ENCODE data around the gene CD300LD.

CD300LD gene

DNA sequence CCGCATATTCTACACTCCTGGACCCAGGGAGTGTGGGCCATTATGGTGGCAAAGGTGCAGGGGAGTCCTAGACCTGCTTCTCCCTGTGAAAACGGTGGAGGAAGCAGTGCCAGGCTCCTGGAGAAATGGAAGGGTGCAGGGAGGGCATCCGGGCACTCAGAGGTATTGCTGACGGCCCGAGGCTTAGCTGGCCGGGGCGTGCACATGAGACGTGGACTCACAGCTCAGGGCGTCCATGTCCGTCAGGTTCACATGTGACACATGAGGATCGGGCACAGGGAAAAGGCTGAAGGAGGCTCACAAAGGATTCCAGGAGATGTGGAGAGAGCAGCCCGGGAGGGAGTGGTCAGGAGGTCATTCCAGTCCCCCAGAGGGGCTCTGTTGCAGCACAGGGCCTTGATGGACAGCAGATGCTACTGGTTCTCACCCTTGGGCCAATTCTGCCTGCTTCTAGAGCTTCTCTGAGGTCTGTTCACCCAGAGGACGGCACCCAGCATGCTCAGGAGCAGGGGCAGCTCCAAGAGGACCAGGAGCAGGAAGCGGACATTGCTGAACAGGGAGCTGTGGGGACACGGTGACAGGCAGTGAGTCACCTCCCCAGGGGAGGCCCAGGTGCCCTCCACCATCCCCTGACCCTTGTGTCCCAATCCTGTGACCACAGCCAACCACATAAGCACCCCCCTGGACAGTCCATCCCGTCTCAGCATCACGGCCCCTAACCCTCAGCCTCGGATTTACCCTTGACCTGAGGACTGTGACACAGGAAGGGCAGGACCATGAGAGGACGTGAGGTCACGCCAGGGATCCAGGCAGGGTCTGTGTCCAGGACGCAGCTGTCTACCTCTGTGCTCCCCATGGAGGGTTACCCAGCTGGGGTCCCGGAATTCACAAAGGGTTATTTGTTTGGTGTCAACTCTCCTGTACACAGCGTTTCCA, 50.6 kb downstream of the CD300LD start:
- H3K9ac ChIP-seq (ENCODE audit: low read depth, low read length) = no peak overlapping the region
- H3K4me3 ChIP-seq (ENCODE audit: low read length) = no peak overlapping the region
- no peaks in the 10 kb centered on the region for H3K9me3 ChIP-seq (ENCODE audit: insufficient read depth, low read depth, low read length)
- H3K4me1 ChIP-seq (ENCODE audit: insufficient read depth, low read length) = no peaks in the 10 kb centered on the region
- no peaks in the 10 kb centered on the region for H3K36me3 ChIP-seq (ENCODE audit: insufficient read depth, low read depth, low read length)
- H3K27me3 ChIP-seq (ENCODE audit: insufficient read depth, low read length) = no peaks in the 10 kb centered on the region; the same call in 1 of the 2 replicates
- no peak overlapping the region for H3K27ac ChIP-seq (ENCODE audit: low read length)

DNA sequence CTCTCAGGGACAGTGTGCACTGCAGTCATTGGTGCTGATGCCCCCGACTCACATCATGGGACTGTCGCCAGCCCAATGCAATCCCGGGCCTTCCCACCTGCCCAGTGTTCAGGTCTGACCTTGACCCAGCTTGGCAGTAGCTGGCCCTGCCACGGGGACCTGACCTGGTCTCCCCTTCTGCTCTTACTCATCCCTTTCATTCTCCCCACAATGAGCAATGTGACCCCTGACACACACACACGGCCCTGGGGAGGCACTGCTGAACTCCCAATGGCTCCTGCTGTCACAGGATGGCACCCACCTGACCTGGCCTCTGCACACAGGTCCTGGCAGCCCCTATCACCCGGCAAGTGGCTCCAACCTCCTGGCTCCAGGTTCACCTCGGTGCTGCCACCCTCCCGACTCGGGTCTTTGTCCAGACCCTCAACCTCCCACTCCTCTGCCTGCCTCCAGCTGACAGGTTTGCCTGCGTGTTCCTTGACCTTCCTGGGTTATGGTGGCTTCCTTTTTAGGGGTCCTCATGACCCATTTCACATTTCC, 52.7 kb downstream of the CD300LD start:
- no peak overlapping the region for H3K9ac ChIP-seq (ENCODE audit: low read depth, low read length)

GRCh38 chr17:74536890-74537289, 55.2 kb downstream of the CD300LD start:
- H3K36me3 ChIP-seq (ENCODE audit: insufficient read depth, low read depth, low read length) = no peaks in the 10 kb centered on the region
- no peaks in the 10 kb centered on the region; the same call in 1 of the 2 replicates for H3K9me3 ChIP-seq (ENCODE audit: insufficient read depth, low read depth, low read length)
- no peak overlapping the region for H3K27ac ChIP-seq (ENCODE audit: low read length)
- H3K9ac ChIP-seq (ENCODE audit: low read depth, low read length) = no peak overlapping the region
- H3K4me3 ChIP-seq (ENCODE audit: low read length) = no peak overlapping the region
- H3K4me1 ChIP-seq (ENCODE audit: insufficient read depth, low read length) = no peaks in the 10 kb centered on the region
- no peaks in the 10 kb centered on the region; the same call in 1 of the 2 replicates for H3K27me3 ChIP-seq (ENCODE audit: insufficient read depth, low read length)

More for the DNA sequence above, 52.7 kb downstream of the CD300LD start:
- Histone ChIP-seq H3K4me1 (ENCODE audit: insufficient read depth, low read length) (no peaks in the 10 kb centered on the region), H3K27ac (ENCODE audit: low read length) (no peak overlapping the region), H3K36me3 (ENCODE audit: insufficient read depth, low read depth, low read length) (no peaks in the 10 kb centered on the region), H3K9me3 (ENCODE audit: insufficient read depth, low read depth, low read length) (no peaks in the 10 kb centered on the region; the same call in 1 of the 2 replicates), H3K27me3 (ENCODE audit: insufficient read depth, low read length) (no peaks in the 10 kb centered on the region; the same call in 1 of the 2 replicates), H3K4me3 (ENCODE audit: low read length) (no peak overlapping the region)

GRCh38 chr17:74532115-74532514, 60.0 kb downstream of the CD300LD start:
- no peak overlapping the region for H3K9ac ChIP-seq (ENCODE audit: low read depth, low read length)

GRCh38 chr17:74531231-74531761, 60.8 kb downstream of the CD300LD start, which contains the start of gene CD300LB:
TSS of gene CD300LB (minus strand) at chr17:74531475. CDS start at chr17:74531350, 125 bp downstream.
- Histone ChIP-seq H3K9ac (ENCODE audit: low read depth, low read length) (no peak within 1 kb of the TSS), H3K4me3 (ENCODE audit: low read length) (no peak within 1 kb of the TSS), H3K27me3 (ENCODE audit: insufficient read depth, low read length) (peaks cover 9% of the 10 kb centered on the region), H3K27ac (ENCODE audit: low read length) (no peak within 1 kb of the TSS), H3K9me3 (ENCODE audit: insufficient read depth, low read depth, low read length) (no peaks in the 10 kb centered on the region; the same call in 1 of the 2 replicates), H3K4me1 (ENCODE audit: insufficient read depth, low read length) (no peaks in the 10 kb centered on the region), H3K36me3 (ENCODE audit: insufficient read depth, low read depth, low read length) (no peaks in the 10 kb centered on the region)

More at GRCh38 chr17:74532115-74532514, 60.0 kb downstream of the CD300LD start:
- Histone ChIP-seq H3K27me3 (ENCODE audit: insufficient read depth, low read length) (peaks cover 9% of the 10 kb centered on the region), H3K4me3 (ENCODE audit: low read length) (no peak overlapping the region), H3K36me3 (ENCODE audit: insufficient read depth, low read depth, low read length) (no peaks in the 10 kb centered on the region), H3K4me1 (ENCODE audit: insufficient read depth, low read length) (no peaks in the 10 kb centered on the region), H3K9me3 (ENCODE audit: insufficient read depth, low read depth, low read length) (no peaks in the 10 kb centered on the region; the same call in 1 of the 2 replicates), H3K27ac (ENCODE audit: low read length) (no peak overlapping the region)

- H3K9ac ChIP-seq (ENCODE audit: low read depth, low read length) = no peak overlapping the region
- H3K9me3 ChIP-seq (ENCODE audit: insufficient read depth, low read depth, low read length) = no peaks in the 10 kb centered on the region; the same call in 1 of the 2 replicates
- peaks cover 9% of the 10 kb centered on the region for H3K27me3 ChIP-seq (ENCODE audit: insufficient read depth, low read length)
- H3K4me1 ChIP-seq (ENCODE audit: insufficient read depth, low read length) = no peaks in the 10 kb centered on the region
- no peak overlapping the region for H3K27ac ChIP-seq (ENCODE audit: low read length)
- no peaks in the 10 kb centered on the region for H3K36me3 ChIP-seq (ENCODE audit: insufficient read depth, low read depth, low read length)
- no peak overlapping the region for H3K4me3 ChIP-seq (ENCODE audit: low read length)
These were observed 61.3 kb downstream of the CD300LD start for GRCh38 chr17:74530831-74531150.

All from iPS-20b (cell line).